HS-5 (cell line): Measurements from ENCODE around the gene FBXW5.

ENCODE experiments used
- DNase-seq: peaks from one replicate; pipeline ENCODE4 v3.0.0-alpha.2; 2012; ENCODE audit warnings: low read depth

FBXW5 gene

GRCh38 chr9:136947955-136948510 is 3.5 kb upstream of the FBXW5 start:
- DNase-seq = peak; percentile 15

DNA sequence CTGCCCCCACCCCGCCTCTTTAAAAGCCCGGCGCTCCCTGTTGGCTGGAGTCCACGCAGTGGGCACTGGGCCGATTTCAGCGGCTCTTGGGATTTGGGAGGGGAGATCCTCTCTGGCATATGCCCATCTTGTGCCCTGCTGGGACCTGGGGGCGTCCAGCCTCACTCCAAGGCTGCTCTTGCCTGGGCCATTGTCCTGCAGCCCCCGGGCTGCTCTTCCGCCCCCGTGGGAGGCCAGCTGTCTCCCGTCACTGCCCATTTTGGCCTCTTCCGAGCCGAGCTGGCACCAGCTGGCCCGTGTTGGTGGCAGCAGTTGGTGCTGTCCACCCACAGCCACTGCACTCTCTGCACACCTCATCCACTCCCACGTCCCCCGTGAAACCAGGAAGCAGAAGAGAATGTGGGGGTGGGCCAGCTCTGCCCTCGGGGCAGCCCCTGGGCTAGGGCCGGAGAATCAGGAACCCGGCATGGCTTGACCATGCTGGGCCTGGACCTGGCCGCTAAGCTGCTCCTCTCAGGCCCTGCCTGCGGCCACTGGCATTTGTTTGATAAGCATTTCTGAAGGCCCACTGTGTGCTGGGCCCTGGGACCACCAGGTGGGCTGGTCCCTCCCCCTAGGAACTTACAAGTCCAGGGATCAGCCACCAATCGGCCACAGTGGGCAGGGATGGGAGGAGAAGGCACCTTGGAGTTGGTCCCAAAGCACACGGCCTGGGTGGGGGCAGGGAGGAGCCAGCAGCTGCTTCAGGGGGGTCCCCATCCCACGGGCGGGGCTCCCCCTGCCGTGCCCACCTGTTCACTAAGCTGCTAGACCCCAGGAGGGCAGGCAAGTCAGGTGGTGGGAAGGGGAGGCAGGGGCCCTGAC is 2.7 kb upstream of the FBXW5 start:
- DNase-seq = no peak

- no peak for DNase-seq
Observed at GRCh38 chr9:136946228-136947027, 1.9 kb upstream of the FBXW5 start.

GRCh38 chr9:136945333-136946227 is 1.0 kb upstream of the FBXW5 start:
- no peak for DNase-seq

- DNase-seq = no peak
Observed at GRCh38 chr9:136944212-136944518, 373 bp downstream of the FBXW5 start.

DNA sequence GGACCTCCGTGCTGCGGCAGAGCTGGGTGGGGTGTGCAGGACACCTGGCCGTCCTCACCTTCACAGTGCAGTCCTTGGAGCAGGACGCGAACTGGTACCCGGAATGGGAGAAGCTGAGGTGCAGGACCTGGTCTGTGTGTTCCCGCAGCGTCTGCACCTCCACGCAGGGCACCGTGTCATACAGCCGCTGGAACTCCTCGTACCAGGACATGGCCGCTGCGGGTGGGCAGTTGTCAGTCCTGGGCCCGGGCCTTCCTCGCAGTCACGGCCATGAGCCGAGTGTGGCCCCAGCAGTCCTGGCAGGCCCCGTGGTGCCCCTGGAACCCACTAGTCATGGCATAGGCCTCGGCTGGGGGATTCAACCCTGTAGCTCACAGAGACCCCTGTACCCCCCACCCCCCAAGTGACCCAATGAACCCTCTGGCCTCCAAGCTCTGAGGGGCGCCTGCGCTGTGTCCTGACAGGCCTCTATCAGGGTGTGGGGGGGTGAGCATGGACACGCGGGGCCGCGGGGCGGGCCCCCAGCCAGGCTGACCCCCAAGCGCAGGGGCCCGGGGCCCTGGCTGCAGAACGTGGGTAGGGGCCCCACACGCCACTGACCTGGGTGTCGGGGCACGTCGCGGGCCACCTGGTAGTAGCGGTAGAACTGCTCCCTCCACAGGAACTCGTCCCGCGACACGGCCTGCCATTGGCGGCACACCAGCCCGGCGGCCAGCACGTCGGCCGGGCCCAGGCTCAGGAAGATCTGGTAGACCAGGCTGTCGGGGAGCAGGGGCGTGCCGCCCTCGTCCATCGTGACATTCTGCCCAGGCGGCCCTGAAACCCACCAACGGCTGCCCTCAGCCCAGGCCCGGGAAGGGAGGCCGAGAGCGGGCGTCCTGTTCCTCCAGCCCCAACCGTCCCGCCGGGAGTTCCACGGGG is 987 bp downstream of the FBXW5 start:
- no peak for DNase-seq

GRCh38 chr9:136942881-136943230 is 1.7 kb downstream of the FBXW5 start:
- DNase-seq = no peak

- DNase-seq = no peak
Observed at GRCh38 chr9:136942112-136942880, 2.2 kb downstream of the FBXW5 start.

- DNase-seq = no peak
Observed at GRCh38 chr9:136941231-136942111, 3.1 kb downstream of the FBXW5 start.

- no peak for DNase-seq
Observed at GRCh38 chr9:136940526-136941230, 3.9 kb downstream of the FBXW5 start.

GRCh38 chr9:136939996-136940525 is 4.5 kb downstream of the FBXW5 start:
- DNase-seq = no peak

GRCh38 chr9:136939431-136939995 is 5.0 kb downstream of the FBXW5 start:
- no peak for DNase-seq

DNA sequence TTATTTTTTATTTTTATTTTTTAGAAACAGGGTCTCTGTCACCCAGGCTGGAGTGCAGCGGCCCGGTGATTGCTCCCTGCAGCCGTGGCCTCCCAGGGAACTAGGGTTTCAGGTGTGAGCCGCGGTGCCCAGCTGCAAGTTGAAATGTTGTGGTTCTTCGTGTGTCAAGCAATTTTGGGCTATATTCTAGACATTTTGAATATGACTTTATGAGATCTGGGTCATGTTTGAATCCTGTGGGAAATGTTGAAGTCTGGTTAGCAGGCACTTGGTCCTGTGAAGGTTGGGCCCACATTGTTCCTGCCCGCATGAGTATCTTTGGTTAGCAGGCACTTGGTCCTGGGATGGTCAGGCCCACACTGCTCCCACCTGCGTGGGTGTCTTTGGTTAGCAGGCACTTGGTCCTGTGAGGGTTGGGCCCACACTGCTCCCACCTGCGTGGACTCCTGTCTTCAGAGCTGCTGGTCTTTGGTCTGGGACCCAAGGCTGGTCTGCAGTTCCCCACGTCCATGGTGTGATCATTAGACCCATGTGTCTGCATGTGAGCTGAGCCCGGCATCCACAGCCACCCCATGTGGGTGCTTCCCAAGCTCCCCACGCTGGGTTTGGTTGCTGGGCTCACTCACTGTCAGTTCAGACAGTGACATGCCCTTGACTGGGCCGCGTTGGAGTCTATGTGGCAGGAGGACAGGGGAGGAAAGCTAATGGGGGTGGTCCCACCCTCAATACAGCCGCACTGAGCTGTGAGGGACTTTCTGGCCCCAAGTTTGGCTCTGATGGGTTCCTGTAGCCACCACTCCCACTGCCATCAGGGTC is 7.1 kb downstream of the FBXW5 start:
- no peak for DNase-seq

GRCh38 chr9:136936645-136937170 is 7.8 kb downstream of the FBXW5 start:
- no peak for DNase-seq

- DNase-seq = no peak
Observed at GRCh38 chr9:136935651-136936050, 8.9 kb downstream of the FBXW5 start.

DNA sequence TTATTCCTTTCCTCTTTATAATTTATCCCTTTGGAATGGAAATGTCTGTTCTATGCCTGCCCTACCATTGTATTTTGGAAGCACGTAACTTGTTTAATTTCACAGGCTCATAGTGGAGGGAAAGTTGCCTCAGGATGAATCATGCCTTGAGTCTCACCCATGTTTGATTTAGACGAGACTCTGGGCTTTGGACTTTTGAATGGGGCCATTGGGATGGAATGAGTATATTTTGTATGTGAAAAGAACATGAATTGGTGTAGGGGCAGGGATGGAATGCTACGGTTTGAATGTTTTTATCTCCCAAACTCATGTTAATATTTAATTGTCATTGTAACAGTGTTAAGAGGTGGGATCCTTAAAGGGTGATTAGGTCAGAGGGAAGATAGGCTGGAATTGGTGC is 10.3 kb downstream of the FBXW5 start:
- DNase-seq = no peak

DNA sequence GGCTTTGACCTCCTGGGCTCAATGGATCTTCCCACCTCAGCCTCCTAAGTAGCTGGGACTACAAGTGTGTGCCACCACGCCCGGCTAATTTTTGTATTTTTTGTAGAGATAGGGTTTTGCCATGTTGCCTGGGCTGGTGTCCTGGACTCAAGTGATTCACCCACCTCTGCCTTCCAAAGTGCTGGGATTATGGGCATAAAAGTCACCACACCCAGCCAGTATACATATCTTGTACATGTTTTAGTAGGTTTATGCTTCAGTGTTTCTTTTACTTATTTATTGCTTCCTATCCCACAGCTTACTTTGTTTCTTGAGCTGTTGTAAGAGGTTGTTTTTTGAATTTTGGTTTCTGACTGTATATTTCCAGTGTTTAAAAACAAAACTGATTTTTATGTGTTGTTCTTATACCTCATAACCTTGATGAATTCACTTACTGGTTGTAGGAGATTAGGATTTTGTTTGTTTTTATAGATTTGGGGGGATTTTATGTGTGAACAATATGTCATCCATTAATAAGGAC is 12.9 kb downstream of the FBXW5 start:
- DNase-seq = no peak
